GM18867 (cell line): Measurements from ENCODE around the gene GSAP.

ENCODE experiments used
- ATAC-seq: cut with Tn5 transposase; IDR thresholded peaks from one replicate; pipeline ENCODE4 v1.9.1; 2021; ENCODE audit warnings: mild to moderate bottlenecking, moderate library complexity; ENCODE audit not compliant: unreplicated experiment

Gene GSAP

GRCh38 chr7:77415823-77416620 lies at the start of gene GSAP:
Gene GSAP (minus strand): TSS chr7:77416349. CDS start chr7:77416321, 28 bp downstream.
- peak; percentile 66 for ATAC-seq

GRCh38 chr7:77465256-77465655 lies 49.1 kb upstream of the GSAP start:
- ATAC-seq, result no peak

GRCh38 chr7:77464589-77464988 lies 48.4 kb upstream of the GSAP start:
- ATAC-seq, result no peak

- ATAC-seq, result peak; percentile 65
Measured at GRCh38 chr7:77463632-77464031, 47.5 kb upstream of the GSAP start.

- ATAC-seq, result no peak
Measured at GRCh38 chr7:77461842-77462241, 45.7 kb upstream of the GSAP start.

GRCh38 chr7:77461246-77461645 lies 45.1 kb upstream of the GSAP start:
- no peak for ATAC-seq

- no peak for ATAC-seq
Measured at GRCh38 chr7:77460057-77460486, 43.9 kb upstream of the GSAP start.

GRCh38 chr7:77459311-77459726 lies 43.2 kb upstream of the GSAP start:
- no peak for ATAC-seq

GRCh38 chr7:77458786-77459185 lies 42.6 kb upstream of the GSAP start:
- ATAC-seq, result no peak

GRCh38 chr7:77457779-77458178 lies 41.6 kb upstream of the GSAP start:
- no peak for ATAC-seq

- ATAC-seq, result no peak
Measured at GRCh38 chr7:77456696-77457095, 40.5 kb upstream of the GSAP start.

GRCh38 chr7:77455321-77455720 lies 39.2 kb upstream of the GSAP start:
- no peak for ATAC-seq

GRCh38 chr7:77454802-77455201 lies 38.7 kb upstream of the GSAP start:
- ATAC-seq, result no peak

GRCh38 chr7:77453531-77453930 lies 37.4 kb upstream of the GSAP start:
- ATAC-seq, result no peak

- peak; percentile 59 for ATAC-seq
Measured at GRCh38 chr7:77451950-77452349, 35.8 kb upstream of the GSAP start.

GRCh38 chr7:77450613-77451012 lies 34.5 kb upstream of the GSAP start:
- ATAC-seq, result no peak

- ATAC-seq, result no peak
Measured at GRCh38 chr7:77450054-77450453, 33.9 kb upstream of the GSAP start.

GRCh38 chr7:77447616-77448015 lies 31.5 kb upstream of the GSAP start:
- ATAC-seq, result no peak

GRCh38 chr7:77444123-77444522 lies 28.0 kb upstream of the GSAP start:
- ATAC-seq, result no peak

GRCh38 chr7:77443042-77443441 lies 26.9 kb upstream of the GSAP start:
- ATAC-seq, result no peak

GRCh38 chr7:77442636-77443035 lies 26.5 kb upstream of the GSAP start:
- ATAC-seq, result no peak

GRCh38 chr7:77441046-77441445 lies 24.9 kb upstream of the GSAP start:
- ATAC-seq, result no peak

- ATAC-seq, result no peak
Measured at GRCh38 chr7:77439572-77439971, 23.4 kb upstream of the GSAP start.
